Chondrocyte (in vitro differentiated cells): ENCODE results near the gene ACAA1. TPM values are rescaled to one million over a fixed set of nuclear protein-coding genes. Genes with fewer than 3 reads are reported as not detected.
A peak's percentile ranks its signal among the peaks of the same experiment; 100 is the strongest.

Source experiments
- DNase-seq: peaks from one replicate; pipeline ENCODE4 v3.0.0; 2021; ENCODE audit warnings: mixed read lengths, low spot score
- H3K27ac Mint-ChIP-seq: one replicate; pipeline ENCODE4 v1.8.0; 2021; ENCODE audit warnings: mild to moderate bottlenecking, moderate library complexity, mixed read lengths; ENCODE audit not compliant: unreplicated experiment
- H3K27me3 Mint-ChIP-seq: 2 replicates; pipeline ENCODE4 v1.8.0; 2021; ENCODE audit warnings: low read depth, mixed read lengths
- H3K36me3 Mint-ChIP-seq: 2 replicates; pipeline ENCODE4 v1.8.0; 2021; ENCODE audit warnings: low read depth, mixed read lengths
- H3K4me1 Mint-ChIP-seq: 2 replicates; pipeline ENCODE4 v1.8.0; 2021; ENCODE audit warnings: low read depth, mild to moderate bottlenecking, mixed read lengths
- H3K4me3 Mint-ChIP-seq: one replicate; pipeline ENCODE4 v1.8.0; 2021; ENCODE audit warnings: mild to moderate bottlenecking, moderate library complexity, mixed read lengths; ENCODE audit not compliant: unreplicated experiment
- H3K9me3 Mint-ChIP-seq: 2 replicates; pipeline ENCODE4 v1.8.0; 2021; ENCODE audit warnings: low read depth, mixed read lengths
- total RNA-seq: library from RNA; stranded (reverse); gene quantifications from 3 replicates; pipeline ENCODE4 v1.2.1, GENCODE V29; 2021
- TF ChIP-seq, protein P1 (sequence below): fragments of 200-600 bp; sonication (generic); IDR thresholded peaks from 2 replicates; pipeline ENCODE4 v1.5.0; 2021; ENCODE audit warnings: antibody characterized with exemption, mild to moderate bottlenecking, moderate library complexity

ACAA1 gene
- total RNA-seq, 1 donor from 2014 or later: 48.6 TPM

DNA sequence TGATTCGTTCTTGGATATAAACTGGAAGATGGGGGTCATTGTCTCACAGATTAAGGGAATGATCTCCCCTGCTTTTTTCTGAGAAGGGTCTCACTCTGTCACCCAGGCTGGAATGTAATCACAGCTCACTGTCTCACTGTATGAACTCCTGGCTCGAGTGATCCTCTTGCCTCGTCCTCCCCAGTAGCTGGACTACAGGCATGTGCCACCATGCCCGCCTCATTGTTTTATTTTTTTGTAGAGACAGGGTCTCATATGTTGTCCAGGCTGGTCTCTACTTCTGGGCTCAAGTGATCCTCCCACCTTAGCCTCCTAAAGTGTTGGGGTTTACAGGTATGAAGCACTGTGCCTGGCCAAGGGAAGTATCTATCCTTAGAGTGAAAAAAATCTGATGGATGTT lies 33.8 kb upstream of the ACAA1 start:
- no peaks in the 10 kb centered on the region for H3K27me3 Mint-ChIP-seq
- TF ChIP-seq, protein P1, sequence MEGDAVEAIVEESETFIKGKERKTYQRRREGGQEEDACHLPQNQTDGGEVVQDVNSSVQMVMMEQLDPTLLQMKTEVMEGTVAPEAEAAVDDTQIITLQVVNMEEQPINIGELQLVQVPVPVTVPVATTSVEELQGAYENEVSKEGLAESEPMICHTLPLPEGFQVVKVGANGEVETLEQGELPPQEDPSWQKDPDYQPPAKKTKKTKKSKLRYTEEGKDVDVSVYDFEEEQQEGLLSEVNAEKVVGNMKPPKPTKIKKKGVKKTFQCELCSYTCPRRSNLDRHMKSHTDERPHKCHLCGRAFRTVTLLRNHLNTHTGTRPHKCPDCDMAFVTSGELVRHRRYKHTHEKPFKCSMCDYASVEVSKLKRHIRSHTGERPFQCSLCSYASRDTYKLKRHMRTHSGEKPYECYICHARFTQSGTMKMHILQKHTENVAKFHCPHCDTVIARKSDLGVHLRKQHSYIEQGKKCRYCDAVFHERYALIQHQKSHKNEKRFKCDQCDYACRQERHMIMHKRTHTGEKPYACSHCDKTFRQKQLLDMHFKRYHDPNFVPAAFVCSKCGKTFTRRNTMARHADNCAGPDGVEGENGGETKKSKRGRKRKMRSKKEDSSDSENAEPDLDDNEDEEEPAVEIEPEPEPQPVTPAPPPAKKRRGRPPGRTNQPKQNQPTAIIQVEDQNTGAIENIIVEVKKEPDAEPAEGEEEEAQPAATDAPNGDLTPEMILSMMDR: no peak
- DNase-seq: no peak
- H3K36me3 Mint-ChIP-seq: no peaks in the 10 kb centered on the region
- H3K4me1 Mint-ChIP-seq: peaks cover 83% of the 10 kb centered on the region
- H3K27ac Mint-ChIP-seq: peak overlapping the region; percentile 81
- H3K9me3 Mint-ChIP-seq: no peaks in the 10 kb centered on the region
- H3K4me3 Mint-ChIP-seq: no peak overlapping the region

DNA sequence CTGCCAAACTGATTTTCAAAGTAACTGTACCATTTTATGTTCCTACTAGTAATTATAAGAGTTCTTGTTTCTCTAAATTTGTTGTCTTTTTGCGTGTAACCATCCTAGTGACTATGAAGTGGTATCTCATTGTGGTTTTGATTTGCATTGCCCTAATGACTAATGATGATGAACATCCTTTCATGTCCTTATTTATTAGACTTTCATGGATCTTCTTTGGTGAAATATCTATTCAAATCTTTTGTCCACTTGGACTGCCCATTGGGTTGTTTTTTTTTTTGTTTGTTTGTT lies 32.0 kb upstream of the ACAA1 start:
- H3K27me3 Mint-ChIP-seq: no peaks in the 10 kb centered on the region
- TF ChIP-seq, protein P1: no peak
- DNase-seq: no peak
- peak overlapping the region; percentile 99 for H3K4me3 Mint-ChIP-seq
- H3K9me3 Mint-ChIP-seq: no peaks in the 10 kb centered on the region
- H3K36me3 Mint-ChIP-seq: no peaks in the 10 kb centered on the region
- peak overlapping the region; percentile 95 for H3K27ac Mint-ChIP-seq
- peaks cover 74% of the 10 kb centered on the region for H3K4me1 Mint-ChIP-seq

- TF ChIP-seq, protein P1: no peak
- peaks cover 69% of the 10 kb centered on the region for H3K4me1 Mint-ChIP-seq
- H3K27me3 Mint-ChIP-seq: no peaks in the 10 kb centered on the region
- H3K36me3 Mint-ChIP-seq: no peaks in the 10 kb centered on the region
- H3K27ac Mint-ChIP-seq: peak overlapping the region; percentile 95
- peak overlapping the region; percentile 99 for H3K4me3 Mint-ChIP-seq
- DNase-seq: no peak
- H3K9me3 Mint-ChIP-seq: no peaks in the 10 kb centered on the region
Observed at GRCh38 chr3:38168151-38169026, 31.5 kb upstream of the ACAA1 start.

DNA sequence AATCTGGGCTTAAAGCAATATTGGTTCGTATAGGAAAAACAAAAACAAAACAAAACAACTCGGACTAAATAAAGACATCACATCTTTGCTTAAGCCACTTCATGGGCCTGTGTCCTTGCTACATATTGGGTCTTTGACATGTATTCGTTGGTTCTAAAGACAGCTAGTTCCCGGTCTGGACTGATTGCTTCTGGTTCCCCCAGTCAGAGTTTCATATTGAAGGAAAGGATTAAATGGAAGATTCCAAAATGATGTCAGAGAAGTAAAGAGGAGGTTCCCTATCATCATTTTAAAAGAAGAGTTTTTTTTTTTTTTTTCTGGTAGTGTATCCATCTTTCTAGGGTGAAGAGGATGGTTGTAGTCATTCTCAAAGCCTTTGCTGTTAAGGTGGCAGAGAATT lies 30.7 kb upstream of the ACAA1 start:
- Mint-ChIP-seq H3K36me3 (no peaks in the 10 kb centered on the region), H3K9me3 (no peaks in the 10 kb centered on the region), H3K4me3 (peak overlapping the region; percentile 99), H3K4me1 (peaks cover 65% of the 10 kb centered on the region), H3K27me3 (no peaks in the 10 kb centered on the region), H3K27ac (peak overlapping the region; percentile 95)
- DNase-seq: no peak
- TF ChIP-seq, protein P1: no peak

GRCh38 chr3:38165722-38166387 lies 28.9 kb upstream of the ACAA1 start:
- Mint-ChIP-seq H3K27ac (peak overlapping the region; percentile 99), H3K27me3 (no peaks in the 10 kb centered on the region), H3K36me3 (no peaks in the 10 kb centered on the region), H3K4me1 (peaks cover 49% of the 10 kb centered on the region), H3K9me3 (no peaks in the 10 kb centered on the region), H3K4me3 (peak overlapping the region; percentile 99)
- peak; percentile 90 for DNase-seq
- TF ChIP-seq, protein P1: no peak
